HepG2 (cell line): ENCODE measurements around the gene ERFL. TPM values are rescaled to one million over a fixed set of nuclear protein-coding genes. Genes with fewer than 3 reads are reported as not detected.

Experiments
- KLF11 ChIP-seq: IDR thresholded peaks from 2 replicates; pipeline ENCODE4 v1.6.1; 2016; ENCODE audit warnings: missing compliant biosample characterization
- NBN ChIP-seq: fragments of 450-650 bp; conservative IDR thresholded peaks from 2 replicates; pipeline ENCODE4 v1.6.1; 2017
- NCOA5 ChIP-seq: sonication (generic); formaldehyde crosslinking; IDR thresholded peaks from 2 replicates; pipeline ENCODE4 v1.4.0; 2020; ENCODE audit warnings: missing genetic modification reagents
- RBM39 ChIP-seq: fragments of 200-400 bp; formaldehyde crosslinking; IDR thresholded peaks from one replicate; pipeline ENCODE4 v1.6.1; 2018; ENCODE audit warnings: antibody characterized with exemption, mild to moderate bottlenecking, low read depth, low read length; ENCODE audit not compliant: poor library complexity, severe bottlenecking
- REXO4 ChIP-seq: sonication (generic); formaldehyde crosslinking; IDR thresholded peaks from 2 replicates; pipeline ENCODE4 v1.8.0; 2022; ENCODE audit warnings: missing genetic modification reagents, mild to moderate bottlenecking, borderline replicate concordance
- SMARCE1 ChIP-seq: fragments of 450-650 bp; IDR thresholded peaks from 2 replicates; pipeline ENCODE4 v1.6.1; 2017; ENCODE audit warnings: borderline replicate concordance
- ZNF17 ChIP-seq: sonication (generic); formaldehyde crosslinking; IDR thresholded peaks from 2 replicates; pipeline ENCODE4 v1.5.0; 2020; ENCODE audit warnings: mild to moderate bottlenecking, missing genetic modification reagents
- ZNF253 ChIP-seq: sonication (generic); formaldehyde crosslinking; IDR thresholded peaks from 2 replicates; pipeline ENCODE4 v1.8.0; 2022; ENCODE audit warnings: mild to moderate bottlenecking, missing genetic modification reagents, borderline replicate concordance
- ZNF558 ChIP-seq: sonication (generic); formaldehyde crosslinking; IDR thresholded peaks from 2 replicates; pipeline ENCODE4 v1.9.0; 2022; ENCODE audit warnings: mild to moderate bottlenecking, missing genetic modification reagents, borderline replicate concordance
- ZNF563 ChIP-seq: sonication (generic); formaldehyde crosslinking; IDR thresholded peaks from 2 replicates; pipeline ENCODE4 v1.8.0; 2022; ENCODE audit warnings: mild to moderate bottlenecking, moderate library complexity, missing genetic modification reagents
- ZNF589 ChIP-seq: sonication (generic); formaldehyde crosslinking; conservative IDR thresholded peaks from 2 replicates; pipeline ENCODE4 v1.8.0; 2022; ENCODE audit warnings: mild to moderate bottlenecking, moderate library complexity, missing genetic modification reagents
- polyA plus RNA-seq, 8 experiments: library from polyadenylated mRNA; depleted of rRNA in 3 of 8; stranded (reverse) in 7 of 8; unstranded in 1 of 8; fragments of >200 nt; fragmentation: Illumina TruSeq in 4 of 8; extraction: Trizol in 4 of 8; gene quantifications; 2 replicates each; pipeline versions ENCODE4 v1.2.1 to v1.2.3, GENCODE V29; 2011 to 2016; ENCODE audit warnings: low read depth in 4 of 8, missing spikeins in 1 of 8, mixed read lengths in 1 of 8; ENCODE audit not compliant: insufficient read depth in 1 of 8
- total RNA-seq, 5 experiments: library from RNA; depleted of rRNA; stranded (reverse); fragments of >200 nt; fragmentation: Illumina TruSeq; extraction: Trizol; gene quantifications; 2 replicates each; pipeline ENCODE4 v1.2.3, GENCODE V29; 2016; ENCODE audit warnings: low read depth in 1 of 5
- TF ChIP-seq, protein P1 (sequence below): sonication (generic); formaldehyde crosslinking; IDR thresholded peaks from 2 replicates; pipeline ENCODE4 v1.8.1; 2022; ENCODE audit warnings: low read depth, mild to moderate bottlenecking, missing genetic modification reagents
- TF ChIP-seq, protein P2 (sequence below): sonication (generic); formaldehyde crosslinking; IDR thresholded peaks from 2 replicates; pipeline ENCODE4 v1.5.0; 2020; ENCODE audit warnings: mild to moderate bottlenecking, missing genetic modification reagents
- TF ChIP-seq, protein P3 (sequence below): sonication (generic); formaldehyde crosslinking; IDR thresholded peaks from 2 replicates; pipeline ENCODE4 v1.8.0; 2022; ENCODE audit warnings: missing genetic modification reagents, low read depth, mild to moderate bottlenecking, borderline replicate concordance
- TF ChIP-seq, protein P4 (sequence below): sonication (generic); formaldehyde crosslinking; IDR thresholded peaks from 2 replicates; pipeline ENCODE4 v1.4.0; 2020; ENCODE audit warnings: mild to moderate bottlenecking, missing genetic modification reagents
- TF ChIP-seq, protein P5 (sequence below): sonication (generic); formaldehyde crosslinking; IDR thresholded peaks from 2 replicates; pipeline ENCODE4 v1.4.0; 2020; ENCODE audit warnings: missing genetic modification reagents, borderline replicate concordance
- TF ChIP-seq, protein P6 (sequence below): sonication (generic); formaldehyde crosslinking; conservative IDR thresholded peaks from 2 replicates; pipeline ENCODE4 v1.8.0; 2022; ENCODE audit warnings: missing genetic modification reagents

ERFL gene
- total and polyA plus RNA-seq, 2 of the 13 experiments (the other 11 are each of a cell fraction or from before 2014, with no cell fraction given), result not detected

DNA sequence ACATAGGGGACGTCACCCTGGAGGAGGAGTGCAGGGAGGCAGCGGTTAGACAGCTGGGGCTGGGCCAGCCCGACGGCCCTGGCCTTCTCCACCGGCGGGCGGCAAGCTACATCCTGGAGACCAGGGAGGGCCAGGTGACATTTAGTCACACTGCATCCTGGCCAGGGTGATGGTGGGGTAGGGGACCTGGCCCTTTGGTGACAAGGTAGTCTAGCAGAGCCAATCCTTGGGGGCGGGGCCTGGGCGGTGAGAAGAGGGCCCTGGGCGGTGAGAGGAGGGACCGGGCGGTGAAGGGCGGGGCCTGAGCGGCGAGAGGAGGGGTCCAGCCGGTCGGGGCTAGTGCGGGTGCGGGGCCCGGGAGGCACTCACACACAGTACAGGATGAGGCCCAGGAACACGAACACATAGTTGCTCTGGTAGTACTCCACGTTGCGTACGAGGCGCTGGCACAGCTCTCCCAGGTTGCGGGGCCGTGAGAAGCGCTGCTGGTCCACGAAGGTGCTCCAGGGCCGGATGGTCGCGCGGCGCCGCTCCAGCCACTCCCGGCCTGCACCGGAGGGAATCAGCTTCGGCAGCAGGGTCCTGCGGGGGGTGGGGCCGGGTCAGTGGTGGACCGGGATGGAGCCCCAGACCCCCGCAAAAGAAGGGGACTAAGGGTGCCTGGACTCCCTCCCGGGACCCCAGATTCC, 30.3 kb upstream of the ERFL start (continued):
- TF ChIP-seq, protein P1, sequence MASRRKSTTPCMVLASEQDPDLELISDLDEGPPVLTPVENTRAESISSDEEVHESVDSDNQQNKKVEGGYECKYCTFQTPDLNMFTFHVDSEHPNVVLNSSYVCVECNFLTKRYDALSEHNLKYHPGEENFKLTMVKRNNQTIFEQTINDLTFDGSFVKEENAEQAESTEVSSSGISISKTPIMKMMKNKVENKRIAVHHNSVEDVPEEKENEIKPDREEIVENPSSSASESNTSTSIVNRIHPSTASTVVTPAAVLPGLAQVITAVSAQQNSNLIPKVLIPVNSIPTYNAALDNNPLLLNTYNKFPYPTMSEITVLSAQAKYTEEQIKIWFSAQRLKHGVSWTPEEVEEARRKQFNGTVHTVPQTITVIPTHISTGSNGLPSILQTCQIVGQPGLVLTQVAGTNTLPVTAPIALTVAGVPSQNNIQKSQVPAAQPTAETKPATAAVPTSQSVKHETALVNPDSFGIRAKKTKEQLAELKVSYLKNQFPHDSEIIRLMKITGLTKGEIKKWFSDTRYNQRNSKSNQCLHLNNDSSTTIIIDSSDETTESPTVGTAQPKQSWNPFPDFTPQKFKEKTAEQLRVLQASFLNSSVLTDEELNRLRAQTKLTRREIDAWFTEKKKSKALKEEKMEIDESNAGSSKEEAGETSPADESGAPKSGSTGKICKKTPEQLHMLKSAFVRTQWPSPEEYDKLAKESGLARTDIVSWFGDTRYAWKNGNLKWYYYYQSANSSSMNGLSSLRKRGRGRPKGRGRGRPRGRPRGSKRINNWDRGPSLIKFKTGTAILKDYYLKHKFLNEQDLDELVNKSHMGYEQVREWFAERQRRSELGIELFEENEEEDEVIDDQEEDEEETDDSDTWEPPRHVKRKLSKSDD (CRISPR knock-in tag), result peak; percentile 42; the same call in 1 of the 2 replicates
- TF ChIP-seq ZNF558 (CRISPR knock-in tag), result no peak
- TF ChIP-seq, protein P2, sequence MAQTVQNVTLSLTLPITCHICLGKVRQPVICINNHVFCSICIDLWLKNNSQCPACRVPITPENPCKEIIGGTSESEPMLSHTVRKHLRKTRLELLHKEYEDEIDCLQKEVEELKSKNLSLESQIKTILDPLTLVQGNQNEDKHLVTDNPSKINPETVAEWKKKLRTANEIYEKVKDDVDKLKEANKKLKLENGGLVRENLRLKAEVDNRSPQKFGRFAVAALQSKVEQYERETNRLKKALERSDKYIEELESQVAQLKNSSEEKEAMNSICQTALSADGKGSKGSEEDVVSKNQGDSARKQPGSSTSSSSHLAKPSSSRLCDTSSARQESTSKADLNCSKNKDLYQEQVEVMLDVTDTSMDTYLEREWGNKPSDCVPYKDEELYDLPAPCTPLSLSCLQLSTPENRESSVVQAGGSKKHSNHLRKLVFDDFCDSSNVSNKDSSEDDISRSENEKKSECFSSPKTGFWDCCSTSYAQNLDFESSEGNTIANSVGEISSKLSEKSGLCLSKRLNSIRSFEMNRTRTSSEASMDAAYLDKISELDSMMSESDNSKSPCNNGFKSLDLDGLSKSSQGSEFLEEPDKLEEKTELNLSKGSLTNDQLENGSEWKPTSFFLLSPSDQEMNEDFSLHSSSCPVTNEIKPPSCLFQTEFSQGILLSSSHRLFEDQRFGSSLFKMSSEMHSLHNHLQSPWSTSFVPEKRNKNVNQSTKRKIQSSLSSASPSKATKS, result no peak
- no peak for TF ChIP-seq KLF11 (CRISPR knock-in tag)
- no peak for TF ChIP-seq NBN
- TF ChIP-seq, protein P3, sequence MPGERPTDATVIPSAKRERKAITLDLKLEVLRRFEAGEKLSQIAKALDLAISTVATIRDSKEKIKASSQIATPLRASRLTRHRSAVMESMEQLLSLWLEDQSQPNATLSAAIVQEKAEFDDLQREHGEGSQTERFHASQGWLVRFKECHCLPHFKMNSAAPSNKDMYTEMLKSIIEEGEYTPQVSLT (CRISPR knock-in tag), result no peak
- TF ChIP-seq RBM39, result no peak
- no peak for TF ChIP-seq SMARCE1
- TF ChIP-seq ZNF253 (CRISPR knock-in tag), result 0 out of 2 replicates have a peak, but pooled peaks have one; percentile 71
- TF ChIP-seq, protein P4, sequence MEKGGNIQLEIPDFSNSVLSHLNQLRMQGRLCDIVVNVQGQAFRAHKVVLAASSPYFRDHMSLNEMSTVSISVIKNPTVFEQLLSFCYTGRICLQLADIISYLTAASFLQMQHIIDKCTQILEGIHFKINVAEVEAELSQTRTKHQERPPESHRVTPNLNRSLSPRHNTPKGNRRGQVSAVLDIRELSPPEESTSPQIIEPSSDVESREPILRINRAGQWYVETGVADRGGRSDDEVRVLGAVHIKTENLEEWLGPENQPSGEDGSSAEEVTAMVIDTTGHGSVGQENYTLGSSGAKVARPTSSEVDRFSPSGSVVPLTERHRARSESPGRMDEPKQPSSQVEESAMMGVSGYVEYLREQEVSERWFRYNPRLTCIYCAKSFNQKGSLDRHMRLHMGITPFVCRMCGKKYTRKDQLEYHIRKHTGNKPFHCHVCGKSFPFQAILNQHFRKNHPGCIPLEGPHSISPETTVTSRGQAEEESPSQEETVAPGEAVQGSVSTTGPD, result no peak
- TF ChIP-seq REXO4, result no peak; the same call in 1 of the 2 replicates
- TF ChIP-seq ZNF589 (CRISPR knock-in tag), result no peak
- TF ChIP-seq, protein P5, sequence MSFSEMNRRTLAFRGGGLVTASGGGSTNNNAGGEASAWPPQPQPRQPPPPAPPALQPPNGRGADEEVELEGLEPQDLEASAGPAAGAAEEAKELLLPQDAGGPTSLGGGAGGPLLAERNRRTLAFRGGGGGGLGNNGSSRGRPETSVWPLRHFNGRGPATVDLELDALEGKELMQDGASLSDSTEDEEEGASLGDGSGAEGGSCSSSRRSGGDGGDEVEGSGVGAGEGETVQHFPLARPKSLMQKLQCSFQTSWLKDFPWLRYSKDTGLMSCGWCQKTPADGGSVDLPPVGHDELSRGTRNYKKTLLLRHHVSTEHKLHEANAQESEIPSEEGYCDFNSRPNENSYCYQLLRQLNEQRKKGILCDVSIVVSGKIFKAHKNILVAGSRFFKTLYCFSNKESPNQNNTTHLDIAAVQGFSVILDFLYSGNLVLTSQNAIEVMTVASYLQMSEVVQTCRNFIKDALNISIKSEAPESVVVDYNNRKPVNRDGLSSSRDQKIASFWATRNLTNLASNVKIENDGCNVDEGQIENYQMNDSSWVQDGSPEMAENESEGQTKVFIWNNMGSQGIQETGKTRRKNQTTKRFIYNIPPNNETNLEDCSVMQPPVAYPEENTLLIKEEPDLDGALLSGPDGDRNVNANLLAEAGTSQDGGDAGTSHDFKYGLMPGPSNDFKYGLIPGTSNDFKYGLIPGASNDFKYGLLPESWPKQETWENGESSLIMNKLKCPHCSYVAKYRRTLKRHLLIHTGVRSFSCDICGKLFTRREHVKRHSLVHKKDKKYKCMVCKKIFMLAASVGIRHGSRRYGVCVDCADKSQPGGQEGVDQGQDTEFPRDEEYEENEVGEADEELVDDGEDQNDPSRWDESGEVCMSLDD (CRISPR knock-in tag), result no peak
- TF ChIP-seq ZNF17 (CRISPR knock-in tag), result no peak
- no peak for TF ChIP-seq NCOA5
- no peak for TF ChIP-seq ZNF563
- TF ChIP-seq, protein P6, sequence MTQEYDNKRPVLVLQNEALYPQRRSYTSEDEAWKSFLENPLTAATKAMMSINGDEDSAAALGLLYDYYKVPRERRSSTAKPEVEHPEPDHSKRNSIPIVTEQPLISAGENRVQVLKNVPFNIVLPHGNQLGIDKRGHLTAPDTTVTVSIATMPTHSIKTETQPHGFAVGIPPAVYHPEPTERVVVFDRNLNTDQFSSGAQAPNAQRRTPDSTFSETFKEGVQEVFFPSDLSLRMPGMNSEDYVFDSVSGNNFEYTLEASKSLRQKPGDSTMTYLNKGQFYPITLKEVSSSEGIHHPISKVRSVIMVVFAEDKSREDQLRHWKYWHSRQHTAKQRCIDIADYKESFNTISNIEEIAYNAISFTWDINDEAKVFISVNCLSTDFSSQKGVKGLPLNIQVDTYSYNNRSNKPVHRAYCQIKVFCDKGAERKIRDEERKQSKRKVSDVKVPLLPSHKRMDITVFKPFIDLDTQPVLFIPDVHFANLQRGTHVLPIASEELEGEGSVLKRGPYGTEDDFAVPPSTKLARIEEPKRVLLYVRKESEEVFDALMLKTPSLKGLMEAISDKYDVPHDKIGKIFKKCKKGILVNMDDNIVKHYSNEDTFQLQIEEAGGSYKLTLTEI (CRISPR knock-in tag), result no peak
